GM19351 (cell line): ENCODE measurements around the gene ZNF106.

Experiments used
- ATAC-seq: cut with Tn5 transposase; IDR thresholded peaks from one replicate; pipeline ENCODE4 v1.9.1; 2021; ENCODE audit warnings: mild to moderate bottlenecking, moderate library complexity; ENCODE audit not compliant: unreplicated experiment

The ZNF106 gene

GRCh38 chr15:42373274-42373673 lies 117.7 kb downstream of the ZNF106 start:
- ATAC-seq = no peak

- no peak for ATAC-seq
Measured at GRCh38 chr15:42371096-42371495, 119.8 kb downstream of the ZNF106 start.

- ATAC-seq = no peak
Measured at GRCh38 chr15:42368096-42368495, 122.8 kb downstream of the ZNF106 start.

GRCh38 chr15:42367041-42367440 lies 123.9 kb downstream of the ZNF106 start:
- no peak for ATAC-seq

- no peak for ATAC-seq
Measured at GRCh38 chr15:42365921-42366550, 124.9 kb downstream of the ZNF106 start.

GRCh38 chr15:42364529-42364928 lies 126.4 kb downstream of the ZNF106 start:
- ATAC-seq = no peak

- ATAC-seq = no peak
Measured at GRCh38 chr15:42363942-42364341, 127.0 kb downstream of the ZNF106 start.

- ATAC-seq = no peak
Measured at GRCh38 chr15:42363487-42363886, 127.5 kb downstream of the ZNF106 start.
